HG03378 (cell line): ENCODE results near the gene ARFGEF3.
"Not testable (repeated sequence)": the region's sequence is repeated elsewhere in the genome, so short reads cannot be mapped to it uniquely, and the experiment has no call there.

Source experiments
- ATAC-seq: cut with Tn5 transposase; IDR thresholded peaks from one replicate; pipeline ENCODE4 v1.9.1; 2021; ENCODE audit warnings: mild to moderate bottlenecking, moderate library complexity; ENCODE audit not compliant: unreplicated experiment

ARFGEF3 gene, protein sequence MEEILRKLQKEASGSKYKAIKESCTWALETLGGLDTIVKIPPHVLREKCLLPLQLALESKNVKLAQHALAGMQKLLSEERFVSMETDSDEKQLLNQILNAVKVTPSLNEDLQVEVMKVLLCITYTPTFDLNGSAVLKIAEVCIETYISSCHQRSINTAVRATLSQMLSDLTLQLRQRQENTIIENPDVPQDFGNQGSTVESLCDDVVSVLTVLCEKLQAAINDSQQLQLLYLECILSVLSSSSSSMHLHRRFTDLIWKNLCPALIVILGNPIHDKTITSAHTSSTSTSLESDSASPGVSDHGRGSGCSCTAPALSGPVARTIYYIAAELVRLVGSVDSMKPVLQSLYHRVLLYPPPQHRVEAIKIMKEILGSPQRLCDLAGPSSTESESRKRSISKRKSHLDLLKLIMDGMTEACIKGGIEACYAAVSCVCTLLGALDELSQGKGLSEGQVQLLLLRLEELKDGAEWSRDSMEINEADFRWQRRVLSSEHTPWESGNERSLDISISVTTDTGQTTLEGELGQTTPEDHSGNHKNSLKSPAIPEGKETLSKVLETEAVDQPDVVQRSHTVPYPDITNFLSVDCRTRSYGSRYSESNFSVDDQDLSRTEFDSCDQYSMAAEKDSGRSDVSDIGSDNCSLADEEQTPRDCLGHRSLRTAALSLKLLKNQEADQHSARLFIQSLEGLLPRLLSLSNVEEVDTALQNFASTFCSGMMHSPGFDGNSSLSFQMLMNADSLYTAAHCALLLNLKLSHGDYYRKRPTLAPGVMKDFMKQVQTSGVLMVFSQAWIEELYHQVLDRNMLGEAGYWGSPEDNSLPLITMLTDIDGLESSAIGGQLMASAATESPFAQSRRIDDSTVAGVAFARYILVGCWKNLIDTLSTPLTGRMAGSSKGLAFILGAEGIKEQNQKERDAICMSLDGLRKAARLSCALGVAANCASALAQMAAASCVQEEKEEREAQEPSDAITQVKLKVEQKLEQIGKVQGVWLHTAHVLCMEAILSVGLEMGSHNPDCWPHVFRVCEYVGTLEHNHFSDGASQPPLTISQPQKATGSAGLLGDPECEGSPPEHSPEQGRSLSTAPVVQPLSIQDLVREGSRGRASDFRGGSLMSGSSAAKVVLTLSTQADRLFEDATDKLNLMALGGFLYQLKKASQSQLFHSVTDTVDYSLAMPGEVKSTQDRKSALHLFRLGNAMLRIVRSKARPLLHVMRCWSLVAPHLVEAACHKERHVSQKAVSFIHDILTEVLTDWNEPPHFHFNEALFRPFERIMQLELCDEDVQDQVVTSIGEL (N-terminal part only)

DNA sequence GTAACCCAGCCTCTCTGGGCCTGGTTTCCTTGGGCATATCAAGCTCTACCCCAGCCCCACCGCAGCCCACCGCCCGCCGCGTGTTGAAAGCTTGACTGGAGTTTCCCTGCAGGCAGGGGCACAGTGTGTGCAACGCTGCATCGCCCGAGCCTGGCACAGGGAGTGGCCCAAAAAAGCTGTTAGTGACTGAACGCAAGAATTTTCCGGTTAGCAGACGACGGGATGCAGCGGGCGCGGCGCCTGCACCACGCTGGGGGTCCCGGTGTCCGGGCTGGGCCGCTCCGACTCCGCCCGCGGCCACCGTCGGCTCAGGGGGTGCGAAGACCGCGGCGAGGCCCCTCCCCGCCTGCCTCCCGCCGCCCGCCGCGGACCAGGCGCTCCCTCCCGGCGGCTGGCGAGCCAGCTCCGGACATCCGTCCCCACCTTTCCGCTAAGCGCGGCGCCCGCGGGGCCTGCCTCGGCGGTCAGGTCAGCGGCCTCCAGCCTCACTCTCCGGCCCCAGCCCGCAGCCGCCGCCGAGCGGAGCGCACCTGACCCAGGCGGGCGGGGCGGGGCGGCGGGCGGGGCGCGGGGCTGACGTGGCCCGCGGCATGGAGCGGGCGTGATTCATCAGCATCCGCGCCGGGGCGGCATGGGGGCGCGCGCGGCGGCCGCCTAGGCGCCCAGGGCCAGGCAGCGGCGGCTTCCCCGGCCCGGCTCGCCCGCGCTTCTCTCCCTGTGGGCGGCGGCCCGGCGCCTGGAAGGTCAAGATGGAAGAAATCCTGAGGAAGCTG lies at the start of gene ARFGEF3:
TSS of gene ARFGEF3 (plus strand) at position 602 of the 773 bp plus-strand sequence. CDS start at position 750, 148 bp downstream.
- no peak for ATAC-seq

DNA sequence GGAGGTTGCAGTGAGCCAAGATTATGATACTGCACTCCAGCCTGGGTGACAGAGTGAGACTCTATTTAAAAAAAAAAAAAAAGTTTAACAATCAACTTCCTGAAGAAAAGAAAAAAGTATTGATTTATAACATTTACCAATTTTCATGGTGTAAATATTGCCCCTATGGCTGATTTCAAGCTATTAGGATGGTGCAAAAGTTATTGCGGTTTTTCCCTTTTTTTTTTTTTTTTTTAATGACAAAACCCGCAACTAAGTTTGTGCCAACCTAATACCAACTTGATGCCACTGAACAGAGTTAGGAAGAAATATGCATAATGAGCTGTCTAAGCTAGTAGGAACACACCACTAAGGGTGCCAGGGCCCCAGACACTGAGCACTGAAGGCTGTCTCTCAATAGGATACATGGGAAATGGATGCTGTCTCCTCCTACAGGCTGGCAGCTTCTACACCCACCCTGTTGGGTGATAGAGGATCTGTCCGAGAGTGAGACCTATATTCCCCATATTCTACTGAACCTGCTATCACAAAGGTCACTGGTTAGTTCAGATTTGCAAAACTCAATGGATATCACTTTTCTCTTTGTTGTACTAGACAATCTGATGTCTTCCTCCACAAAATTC lies 48.0 kb upstream of the ARFGEF3 start:
- no peak for ATAC-seq

DNA sequence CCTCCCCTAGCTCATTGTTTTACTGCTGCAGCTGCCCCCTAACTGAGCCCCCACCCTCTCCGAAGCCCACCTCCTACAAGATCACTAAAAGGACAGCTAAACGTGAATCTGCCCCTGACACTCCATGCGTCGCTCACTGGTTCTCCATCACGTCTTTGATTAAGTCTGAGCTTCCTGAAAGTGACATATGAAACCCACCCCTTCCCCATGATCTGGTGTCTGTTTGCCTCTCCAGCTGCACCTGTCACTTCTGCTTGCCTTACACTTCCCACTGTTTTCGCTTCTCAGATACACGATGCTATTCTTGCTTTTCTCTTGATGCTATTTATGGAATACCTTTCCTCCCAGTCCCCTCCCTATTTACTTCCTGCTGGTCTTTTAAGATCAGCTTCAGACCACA lies 46.5 kb upstream of the ARFGEF3 start:
- ATAC-seq, result no peak

DNA sequence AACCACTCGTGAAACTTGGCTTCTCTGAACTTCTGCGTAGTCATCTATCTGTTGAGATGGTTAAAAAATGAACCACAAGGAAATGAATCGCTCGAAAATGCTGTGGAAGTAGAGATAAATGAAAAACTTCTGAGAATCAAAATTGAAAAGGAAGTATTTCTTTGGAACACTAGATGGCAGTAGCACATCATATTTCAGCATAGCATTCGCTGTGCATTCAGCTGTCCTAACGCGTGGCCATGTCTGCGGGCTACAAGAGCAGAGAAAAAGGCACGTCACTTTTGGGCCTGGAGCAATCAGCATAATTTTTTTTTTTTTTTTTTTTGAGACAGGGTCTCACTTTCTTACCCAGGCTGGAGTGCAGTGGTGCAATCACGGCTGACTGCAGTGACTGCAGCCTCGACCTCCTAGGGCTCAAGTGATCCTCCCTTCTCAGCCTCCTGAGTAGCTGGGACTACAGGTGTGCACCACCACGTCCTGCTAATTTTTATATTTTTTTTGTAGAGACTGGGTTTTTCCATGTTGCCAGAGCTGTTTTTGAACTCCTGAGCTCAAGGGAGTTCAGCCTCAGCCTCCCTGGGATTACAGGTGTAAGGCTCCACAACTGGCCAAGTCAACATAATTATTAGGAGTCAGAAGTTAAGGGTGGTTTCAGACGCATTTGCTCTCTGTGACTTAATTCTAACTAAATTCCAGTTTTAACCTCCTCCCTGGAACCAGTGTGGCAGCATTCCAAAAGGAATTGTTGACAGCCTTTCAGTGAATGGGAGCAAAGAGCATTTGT lies 45.7 kb upstream of the ARFGEF3 start:
- peak; percentile 71 for ATAC-seq

DNA sequence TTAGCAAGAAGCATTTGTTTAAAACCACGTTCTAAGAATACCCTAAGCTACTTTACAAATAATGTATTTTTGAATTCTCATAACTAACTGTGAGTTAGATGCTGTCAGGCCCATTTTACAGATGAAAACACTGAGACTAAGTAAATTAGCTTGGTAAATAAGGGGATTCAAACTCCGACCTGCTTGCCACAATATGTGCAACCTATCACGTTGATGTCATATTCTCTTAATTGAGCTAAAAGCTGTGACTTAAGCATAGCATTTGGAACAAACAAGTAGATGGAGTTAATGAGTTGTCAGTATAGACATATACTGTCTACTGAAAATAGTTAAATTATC lies 45.1 kb upstream of the ARFGEF3 start:
- ATAC-seq, result no peak

DNA sequence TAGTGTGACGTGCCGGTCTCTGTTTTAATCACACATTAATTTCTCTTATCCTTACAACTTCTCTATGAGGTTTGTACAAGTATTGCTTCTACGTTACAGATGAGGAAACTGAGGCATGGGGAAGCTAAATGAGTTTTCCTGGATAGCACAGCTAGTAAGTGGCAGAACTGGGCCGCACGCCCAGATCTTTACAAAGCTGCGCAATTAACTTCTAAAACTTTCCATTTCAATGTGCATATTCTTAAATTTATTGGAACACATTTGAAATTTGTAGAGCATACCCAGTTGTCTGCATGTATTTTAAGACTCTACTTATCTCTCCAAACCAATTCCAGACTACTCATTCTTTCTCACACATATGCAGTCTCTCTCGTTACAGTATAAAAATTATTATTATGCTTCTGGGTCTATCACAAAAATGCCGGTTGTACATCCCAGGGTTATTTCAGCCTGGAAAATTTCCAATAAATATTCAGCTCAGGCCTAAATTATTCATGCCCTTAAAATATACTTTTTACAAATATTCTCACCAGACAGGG lies 44.3 kb upstream of the ARFGEF3 start:
- ATAC-seq, result no peak

DNA sequence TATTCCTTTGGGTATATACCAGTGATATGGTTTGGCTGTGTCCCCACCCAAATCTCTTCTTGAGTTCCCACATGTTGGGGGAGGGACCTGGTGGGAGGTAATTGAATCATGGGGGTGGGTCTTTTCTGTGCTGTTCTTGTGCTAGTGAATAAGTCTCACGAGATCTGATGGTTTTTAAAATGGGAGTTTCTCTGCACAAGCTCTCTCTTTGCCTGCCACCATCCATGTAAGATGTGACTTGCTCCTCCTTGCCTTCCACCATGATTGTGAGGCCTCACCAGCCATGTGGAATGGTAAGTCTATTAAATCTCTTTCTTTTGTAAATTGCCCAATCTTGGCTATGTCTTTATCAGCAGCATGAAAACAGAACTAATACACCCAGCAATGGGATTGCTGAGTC lies 42.5 kb upstream of the ARFGEF3 start:
- ATAC-seq, result not testable (repeated sequence)

DNA sequence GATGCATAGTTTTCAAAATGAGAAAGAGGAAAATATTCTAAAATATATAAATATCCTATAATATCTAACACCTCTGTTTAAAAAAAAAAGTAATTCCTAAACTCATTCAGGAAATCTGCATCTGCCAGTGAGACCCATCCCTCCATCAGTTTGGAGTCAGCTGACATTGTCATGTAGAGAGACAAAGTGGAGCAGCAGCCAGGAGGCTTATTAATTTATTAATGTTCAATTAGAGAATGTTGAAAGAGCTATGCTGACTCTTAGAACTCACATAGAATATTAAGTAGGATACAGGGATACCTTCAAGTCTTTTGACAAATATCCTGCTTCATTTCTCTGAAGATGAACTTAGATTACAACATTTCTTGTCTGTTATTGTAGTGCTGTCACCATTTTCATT lies 41.8 kb upstream of the ARFGEF3 start:
- ATAC-seq, result no peak

DNA sequence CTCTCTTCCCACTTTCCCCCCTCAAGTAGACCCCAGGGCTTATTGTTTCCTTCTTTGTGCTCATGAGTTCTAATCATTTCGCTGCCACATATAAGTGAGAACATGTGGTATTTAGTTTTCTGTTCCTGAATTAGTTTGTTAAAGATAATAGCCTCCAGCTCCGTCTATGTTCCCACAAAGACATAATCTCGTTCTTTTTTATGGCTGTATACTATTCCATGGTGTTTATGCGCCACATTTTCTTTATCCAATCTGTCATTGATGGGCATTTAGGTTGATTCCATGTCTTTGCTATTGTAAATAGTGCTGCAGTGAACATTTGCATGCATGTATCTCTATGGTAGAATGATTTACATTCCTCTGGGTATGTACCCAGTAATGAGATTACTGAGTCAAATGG lies 37.6 kb upstream of the ARFGEF3 start:
- no peak for ATAC-seq

DNA sequence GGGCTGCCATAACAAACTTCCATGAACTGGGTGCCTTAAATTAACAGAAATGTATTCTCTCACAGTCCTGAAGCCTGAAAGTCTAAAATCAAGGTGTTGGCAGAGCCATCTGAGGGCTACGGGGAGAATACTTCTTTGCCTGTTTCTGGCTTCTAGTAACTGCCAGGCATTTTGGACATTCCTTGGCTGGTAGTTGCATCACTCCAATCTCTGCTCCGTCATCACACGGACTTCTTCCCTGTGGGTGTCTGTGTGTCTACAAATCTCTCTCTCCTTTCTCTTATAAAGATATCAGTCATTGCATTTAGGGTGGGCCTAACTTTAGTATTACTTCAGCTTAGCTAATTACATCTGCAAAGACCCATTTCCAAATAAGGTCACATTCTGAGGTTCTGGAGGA lies 33.6 kb upstream of the ARFGEF3 start:
- no peak for ATAC-seq

DNA sequence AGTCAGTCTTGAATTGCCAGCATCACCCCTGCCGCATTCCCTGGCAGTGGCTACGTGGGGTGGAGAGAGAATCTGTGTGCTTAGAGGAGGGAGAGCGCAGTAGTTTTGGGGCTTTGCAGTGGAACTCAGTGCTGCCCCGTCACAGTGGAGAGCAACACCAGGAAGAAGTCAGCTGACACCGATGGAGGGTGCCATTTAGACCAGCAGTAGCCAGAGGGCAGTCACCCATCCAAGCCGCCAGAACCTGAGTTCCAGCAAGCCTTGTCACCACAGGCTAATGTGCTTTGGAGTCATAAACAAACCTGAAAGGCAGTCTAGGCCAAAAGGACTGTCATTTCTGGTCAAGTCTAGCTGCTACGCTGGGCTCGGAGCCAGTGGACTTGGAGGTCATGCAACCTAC lies 32.5 kb upstream of the ARFGEF3 start:
- no peak for ATAC-seq

DNA sequence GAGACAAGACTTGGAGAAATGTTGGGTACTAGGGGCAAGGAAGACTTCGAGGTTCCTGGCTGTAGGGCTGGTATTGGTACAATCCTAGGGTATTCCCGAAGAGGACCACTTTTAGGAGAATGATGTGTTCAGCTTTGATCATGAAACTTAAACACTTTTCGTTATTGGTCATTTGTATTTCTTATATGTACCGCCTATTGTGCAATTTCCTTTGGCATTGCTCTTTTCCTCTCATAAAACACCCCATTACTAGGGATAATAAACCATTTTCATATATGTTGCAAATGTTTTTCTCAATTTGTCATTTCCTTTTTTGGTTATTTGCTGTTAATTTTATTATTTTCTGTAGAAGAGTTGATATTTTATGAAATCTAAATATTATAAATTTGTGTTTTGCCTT lies 18.9 kb upstream of the ARFGEF3 start:
- ATAC-seq, result no peak

DNA sequence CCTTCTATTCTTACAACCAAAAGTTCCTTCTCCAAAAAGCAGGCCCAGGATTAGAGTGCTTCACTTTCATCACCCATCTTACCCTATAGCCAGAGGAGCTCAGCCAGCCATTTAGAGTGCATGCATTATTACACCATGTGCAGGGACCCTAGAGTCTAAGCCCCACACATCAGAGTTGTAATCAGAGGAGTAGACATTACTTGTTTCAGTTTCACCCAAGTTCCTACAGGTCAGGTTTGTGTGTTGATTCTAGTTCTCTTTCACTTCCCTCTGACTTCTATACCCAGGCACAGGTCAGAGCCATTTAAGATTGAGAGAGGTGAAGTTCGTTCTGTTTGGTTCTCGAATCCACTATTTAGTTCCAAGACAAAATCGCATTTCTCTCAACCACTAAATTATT lies 16.3 kb upstream of the ARFGEF3 start:
- peak; percentile 87 for ATAC-seq

DNA sequence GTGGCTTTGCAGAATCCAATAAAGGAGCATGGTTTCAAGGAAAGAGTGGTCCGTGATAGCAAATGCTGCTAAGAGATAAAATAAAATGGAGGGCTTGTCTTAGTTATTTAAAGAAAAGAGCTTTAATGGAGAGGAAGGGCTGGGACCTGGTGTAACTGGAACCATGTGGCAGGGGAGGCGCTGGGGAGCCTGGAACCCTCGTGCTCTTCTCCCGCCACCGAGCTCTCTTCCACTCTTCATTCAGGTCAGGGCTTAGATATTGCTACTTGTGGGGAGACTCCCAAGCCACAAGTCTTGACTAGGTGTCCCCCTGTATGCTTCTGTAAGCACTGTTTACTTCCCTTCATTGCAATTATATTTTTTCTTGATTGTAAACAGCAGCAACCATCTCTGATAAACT lies 15.2 kb upstream of the ARFGEF3 start:
- no peak for ATAC-seq

DNA sequence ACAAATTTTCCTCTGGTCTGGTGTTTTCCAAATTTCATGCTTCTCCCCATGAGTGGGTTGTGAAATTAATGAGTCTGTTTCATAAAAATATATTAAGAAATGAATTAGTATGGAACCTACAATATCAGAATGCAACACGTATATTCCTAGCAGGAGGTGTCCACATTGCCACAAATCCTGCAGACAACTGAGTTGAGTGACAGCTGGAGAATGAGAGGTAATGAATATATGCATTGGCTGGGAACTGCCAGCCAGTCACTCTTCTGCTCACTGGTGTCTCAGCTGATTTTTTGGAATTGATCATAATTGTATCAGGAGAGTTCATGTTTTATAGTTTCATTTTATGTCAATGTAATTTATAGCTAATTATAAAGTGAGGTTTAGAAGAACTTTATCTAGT lies 6.3 kb upstream of the ARFGEF3 start:
- no peak for ATAC-seq

DNA sequence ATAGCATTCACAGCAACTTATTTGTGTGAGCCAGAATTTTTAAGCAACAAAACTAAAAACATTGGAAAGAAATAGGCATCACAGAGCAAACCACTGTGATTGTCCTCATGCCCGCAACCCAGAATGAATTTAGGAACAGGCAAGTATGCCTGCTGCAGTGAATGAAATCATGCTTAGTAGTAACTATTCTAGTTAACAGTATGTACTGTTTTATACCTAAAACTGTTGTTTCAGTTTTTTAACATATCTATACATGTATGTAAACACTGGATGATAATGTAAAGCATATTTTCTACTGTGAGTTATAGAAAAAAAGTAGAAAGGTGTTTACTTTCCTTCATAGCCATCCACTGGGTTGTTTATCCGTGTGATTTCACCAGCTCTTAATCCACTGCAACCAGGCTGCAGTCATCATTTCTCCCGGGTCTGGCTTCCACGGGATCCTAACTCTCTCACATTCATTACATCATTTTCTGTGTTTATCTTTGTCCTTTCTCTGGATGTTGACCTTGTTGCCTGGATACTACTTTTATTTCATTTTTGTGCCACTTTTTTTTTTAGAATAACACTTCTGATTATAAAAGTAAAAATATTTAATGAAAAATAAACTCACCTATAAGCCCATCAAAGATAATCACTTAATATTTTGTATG lies 3.6 kb upstream of the ARFGEF3 start:
- ATAC-seq, result no peak

DNA sequence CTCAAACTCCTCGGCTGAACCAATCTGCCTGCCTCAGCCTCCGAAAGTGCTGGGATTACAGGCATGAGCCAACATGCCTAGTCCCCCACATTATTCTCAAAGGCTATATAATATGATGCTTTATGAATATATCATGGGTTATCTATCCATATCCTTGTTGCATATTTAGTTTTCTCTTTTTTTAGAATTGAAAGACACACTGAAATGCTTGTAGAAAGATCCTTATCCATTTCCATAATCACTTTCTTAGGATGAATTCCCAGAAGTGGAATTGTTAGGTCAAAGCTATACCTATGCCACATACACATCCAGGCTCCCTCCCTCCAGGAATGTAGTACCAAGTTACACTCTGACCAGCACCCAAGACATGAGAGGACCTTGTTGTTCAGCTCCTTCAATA lies 2.5 kb upstream of the ARFGEF3 start:
- no peak for ATAC-seq

DNA sequence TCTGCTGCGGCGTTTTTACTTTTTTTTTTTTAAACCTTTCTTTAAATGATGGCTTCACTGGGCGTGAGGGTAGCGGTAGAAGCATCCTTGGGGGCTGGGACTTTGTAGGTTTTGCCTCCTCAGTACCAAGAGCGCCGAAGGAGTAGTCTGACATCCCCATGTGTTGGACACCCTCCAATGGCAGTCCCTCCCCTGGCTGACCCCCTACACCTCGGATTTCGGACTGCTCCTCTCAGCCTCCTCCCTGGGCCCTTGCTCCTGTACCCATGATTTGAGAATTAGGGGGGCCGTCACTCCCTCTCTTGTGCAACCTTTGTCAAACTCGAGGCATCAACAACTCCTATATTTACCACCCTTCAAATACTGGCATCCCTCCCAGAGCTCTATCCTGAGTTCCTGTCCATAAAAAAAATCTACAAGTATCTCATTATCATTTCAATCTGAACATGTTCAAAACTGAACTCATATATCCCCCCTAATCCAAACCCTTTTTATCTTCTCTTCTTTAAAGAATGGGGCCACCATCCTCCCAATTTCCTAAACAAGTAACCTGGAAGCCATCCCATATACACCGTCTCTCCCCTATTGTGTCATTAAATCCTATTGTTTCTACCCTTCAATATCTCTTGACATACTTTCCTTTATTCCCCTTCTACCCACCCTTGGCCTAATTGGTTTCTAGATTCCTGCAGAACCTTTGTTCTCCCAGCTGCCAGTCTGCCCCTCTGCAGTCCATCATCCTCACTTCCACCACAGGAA lies 1.2 kb upstream of the ARFGEF3 start:
- ATAC-seq, result no peak
